Nephron (organoid): Measurements from ENCODE around the gene WDR81.

ENCODE experiments used
- H3K27ac Mint-ChIP-seq, 3 experiments: 2 replicates each; pipeline ENCODE4 v1.8.0; 2020; ENCODE audit warnings: mixed read lengths in 3 of 3, mild to moderate bottlenecking in 2 of 3, moderate library complexity in 1 of 3
- H3K27me3 Mint-ChIP-seq: 2 replicates; pipeline ENCODE4 v1.8.0; 2021; ENCODE audit warnings: low read depth, mild to moderate bottlenecking, moderate library complexity, mixed read lengths
- H3K36me3 Mint-ChIP-seq: 2 replicates; pipeline ENCODE4 v1.8.0; 2020; ENCODE audit warnings: low read depth, mixed read lengths
- H3K4me1 Mint-ChIP-seq: 2 replicates; pipeline ENCODE4 v1.8.0; 2020; ENCODE audit warnings: mixed read lengths
- H3K4me3 Mint-ChIP-seq, 3 experiments: 2 replicates each; pipeline ENCODE4 v1.8.0; 2020; ENCODE audit warnings: mild to moderate bottlenecking in 3 of 3, mixed read lengths in 3 of 3, moderate library complexity in 2 of 3
- H3K9me3 Mint-ChIP-seq: 2 replicates; pipeline ENCODE4 v1.8.0; 2020; ENCODE audit warnings: mixed read lengths
- CTCF ChIP-seq, 3 experiments: fragments of 200-600 bp; sonication (generic); IDR thresholded peaks; one replicate each; pipeline ENCODE4 v1.5.0; 2021; ENCODE audit warnings: antibody characterized with exemption in 3 of 3; ENCODE audit not compliant: unreplicated experiment in 3 of 3

WDR81 gene

GRCh38 chr17:1732241-1732832, 7.8 kb downstream of the WDR81 start:
- Mint-ChIP-seq H3K27ac (no peak overlapping the region), H3K9me3 (peaks cover 3% of the 10 kb centered on the region), H3K27me3 (no peaks in the 10 kb centered on the region), H3K4me3 (no peak overlapping the region), H3K4me1 (peaks cover 39% of the 10 kb centered on the region), H3K36me3 (peaks cover 22% of the 10 kb centered on the region)
- no peak for TF ChIP-seq CTCF (IDR thresholded peaks at IDR 0.05; ENCODE audit: unreplicated experiment in 3 of 3)

GRCh38 chr17:1732833-1733321, 8.4 kb downstream of the WDR81 start:
- Mint-ChIP-seq H3K9me3 (peaks cover 3% of the 10 kb centered on the region), H3K4me3 (peak overlapping the region in 1 of 3 experiments; percentile 48), H3K36me3 (peaks cover 22% of the 10 kb centered on the region), H3K27me3 (no peaks in the 10 kb centered on the region), H3K4me1 (peaks cover 39% of the 10 kb centered on the region), H3K27ac (peak overlapping the region in 1 of 3 experiments; percentile 41)
- TF ChIP-seq CTCF (IDR thresholded peaks at IDR 0.05; ENCODE audit: unreplicated experiment in 3 of 3) = no peak

GRCh38 chr17:1733759-1734158, 9.3 kb downstream of the WDR81 start:
- TF ChIP-seq CTCF (IDR thresholded peaks at IDR 0.05; ENCODE audit: unreplicated experiment in 3 of 3) = no peak
- Mint-ChIP-seq H3K36me3 (peaks cover 17% of the 10 kb centered on the region), H3K27me3 (no peaks in the 10 kb centered on the region), H3K4me3 (no peak overlapping the region), H3K27ac (no peak overlapping the region), H3K4me1 (peaks cover 33% of the 10 kb centered on the region), H3K9me3 (peaks cover 3% of the 10 kb centered on the region)

GRCh38 chr17:1735418-1735817, 10.9 kb downstream of the WDR81 start:
- TF ChIP-seq CTCF (IDR thresholded peaks at IDR 0.05; ENCODE audit: unreplicated experiment in 3 of 3) = no peak
- H3K9me3 Mint-ChIP-seq = peaks cover 3% of the 10 kb centered on the region
- peak overlapping the region in 1 of 3 experiments; percentile 91 for H3K27ac Mint-ChIP-seq
- peaks cover 22% of the 10 kb centered on the region for H3K4me1 Mint-ChIP-seq
- H3K4me3 Mint-ChIP-seq = no peak overlapping the region
- H3K27me3 Mint-ChIP-seq = no peaks in the 10 kb centered on the region
- peaks cover 10% of the 10 kb centered on the region for H3K36me3 Mint-ChIP-seq

GRCh38 chr17:1735834-1736347, 11.4 kb downstream of the WDR81 start:
- no peak for TF ChIP-seq CTCF (IDR thresholded peaks at IDR 0.05; ENCODE audit: unreplicated experiment in 3 of 3)
- H3K4me3 Mint-ChIP-seq = peak overlapping the region in 1 of 3 experiments; percentile 23
- H3K9me3 Mint-ChIP-seq = peaks cover 3% of the 10 kb centered on the region
- H3K27me3 Mint-ChIP-seq = no peaks in the 10 kb centered on the region
- H3K27ac Mint-ChIP-seq = peak overlapping the region in 2 of 3 experiments; percentile 80 to 91
- peaks cover 22% of the 10 kb centered on the region for H3K4me1 Mint-ChIP-seq
- peaks cover 10% of the 10 kb centered on the region for H3K36me3 Mint-ChIP-seq
